ENCODE measurements around the gene PKDCC. TPM values are rescaled to one million over a fixed set of nuclear protein-coding genes. Genes with fewer than 3 reads are reported as not detected.

The PKDCC gene
- total and polyA plus RNA-seq, 3 donors from 2014 or later: 86.0 to 122 (median 121) TPM

DNA sequence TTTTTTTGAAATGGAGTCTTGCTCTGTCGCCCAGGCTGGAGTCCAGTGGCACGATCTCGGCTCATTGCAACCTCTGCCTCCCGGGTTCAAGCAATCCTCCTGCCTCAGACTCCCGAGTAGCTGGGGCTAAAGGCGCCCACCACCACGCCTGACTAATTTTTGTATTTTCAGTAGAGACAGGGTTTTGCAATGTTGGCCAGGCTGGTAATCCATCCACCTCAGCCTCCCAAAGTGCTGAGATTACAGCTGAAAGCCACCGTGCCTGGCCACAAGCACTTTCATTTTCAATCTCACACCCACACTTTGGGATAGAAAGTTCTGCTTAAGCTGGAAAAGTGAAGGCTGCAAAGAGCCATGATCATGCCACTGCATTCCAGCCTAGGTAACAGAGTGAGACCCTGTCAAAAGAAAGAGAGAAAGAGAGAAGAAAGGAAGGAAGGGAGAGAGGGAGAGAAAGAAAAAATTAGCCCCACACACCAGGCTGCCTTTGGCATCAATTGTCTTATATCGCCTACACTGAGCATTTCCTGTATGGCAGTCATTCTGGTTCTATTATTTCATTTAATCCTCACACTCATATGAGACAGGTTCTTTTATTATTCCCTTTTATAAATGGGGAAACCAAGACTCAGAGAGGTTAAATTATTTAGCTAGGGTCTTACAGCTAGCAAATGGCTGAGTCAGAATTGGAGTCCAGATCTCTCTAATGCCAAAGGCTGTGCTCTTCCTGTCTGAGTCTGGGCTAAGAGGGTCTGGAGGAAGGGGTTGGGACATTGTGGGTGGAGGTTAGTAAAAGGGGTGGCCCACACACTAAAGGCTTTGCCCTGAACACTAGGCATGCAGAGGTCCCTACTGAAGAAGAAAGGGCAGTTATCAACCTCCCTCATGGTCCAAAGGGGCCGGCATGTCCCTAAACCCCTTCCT lies 37.9 kb upstream of the PKDCC start:
- Histone ChIP-seq H3K36me3 (ENCODE audit: low read depth, missing control alignments) (no peaks in the 10 kb centered on the region), H3K27ac (peak overlapping the region in 1 of 2 donors; percentile 55), H3K27me3 (no peaks in the 10 kb centered on the region), H3K4me1 (peaks cover 6% of the 10 kb centered on the region), H3K4me3 (no peak overlapping the region), H3K9me3 (no peaks in the 10 kb centered on the region)
- WGBS, 2 donors: 75 to 78% methylated on average over 10 of the region's 10 CpGs
- DNase-seq: no peak
- TF ChIP-seq POLR2A (IDR thresholded peaks at IDR 0.05) (no peak), CTCF (IDR thresholded peaks at IDR 0.05) (no peak)
- intact Hi-C loops (cut with DNase I; ENCODE audit: low total_unique reads): no loop called here

- TF ChIP-seq POLR2A (IDR thresholded peaks at IDR 0.05): no peak
- no peak for TF ChIP-seq CTCF (IDR thresholded peaks at IDR 0.05)
- intact Hi-C loops (cut with DNase I; ENCODE audit: low total_unique reads): no loop called here
- H3K27ac ChIP-seq: no peak overlapping the region
Observed at GRCh38 chr2:42010743-42011298, 37.0 kb upstream of the PKDCC start.

DNA sequence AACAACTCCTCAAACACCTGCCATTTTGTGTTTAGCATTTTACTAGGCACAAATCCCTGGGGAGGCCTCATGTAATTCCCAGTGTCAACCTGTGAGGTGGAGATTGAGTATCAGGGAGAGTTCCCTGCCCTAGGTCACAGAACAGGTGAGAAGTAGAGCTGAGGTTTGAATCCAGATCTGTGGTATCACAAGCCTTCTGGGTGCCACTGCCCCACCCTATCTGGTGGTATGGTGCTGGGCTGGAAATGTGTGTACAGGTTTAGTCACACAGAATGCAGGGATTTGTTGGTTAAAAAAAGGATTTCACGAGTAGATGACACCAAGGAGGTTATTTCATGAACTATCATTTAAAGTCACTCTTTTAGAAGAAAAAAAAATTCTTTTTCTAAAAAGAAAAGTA lies 35.7 kb upstream of the PKDCC start:
- intact Hi-C loops (cut with DNase I; ENCODE audit: low total_unique reads): no loop called here
- Histone ChIP-seq H3K27ac (no peak overlapping the region), H3K4me1 (peaks cover 6% of the 10 kb centered on the region), H3K36me3 (ENCODE audit: low read depth, missing control alignments) (no peaks in the 10 kb centered on the region), H3K4me3 (no peak overlapping the region), H3K9me3 (no peaks in the 10 kb centered on the region), H3K27me3 (no peaks in the 10 kb centered on the region)
- TF ChIP-seq POLR2A (IDR thresholded peaks at IDR 0.05) (no peak), CTCF (IDR thresholded peaks at IDR 0.05) (no peak)
- no peak for DNase-seq
- 71 to 79% methylated on average over 1 of the region's 1 CpG for WGBS, 2 donors

More at GRCh38 chr2:42010743-42011298, 37.0 kb upstream of the PKDCC start:
- peak; percentile 37 for DNase-seq
- WGBS, 2 donors: 70 to 74% methylated on average over 11 of the region's 11 CpGs
- H3K4me3 ChIP-seq: no peak overlapping the region
- no peaks in the 10 kb centered on the region for H3K9me3 ChIP-seq
- no peaks in the 10 kb centered on the region for H3K27me3 ChIP-seq
- H3K4me1 ChIP-seq: peaks cover 6% of the 10 kb centered on the region
- H3K36me3 ChIP-seq (ENCODE audit: low read depth, missing control alignments): no peaks in the 10 kb centered on the region

GRCh38 chr2:42012651-42013050 lies 35.2 kb upstream of the PKDCC start:
- TF ChIP-seq POLR2A (IDR thresholded peaks at IDR 0.05): no peak
- no peak for TF ChIP-seq CTCF (IDR thresholded peaks at IDR 0.05)
- Histone ChIP-seq H3K4me3 (no peak overlapping the region), H3K9me3 (no peaks in the 10 kb centered on the region), H3K27ac (no peak overlapping the region), H3K36me3 (ENCODE audit: low read depth, missing control alignments) (no peaks in the 10 kb centered on the region), H3K4me1 (peaks cover 6% of the 10 kb centered on the region), H3K27me3 (no peaks in the 10 kb centered on the region)
- DNase-seq: no peak
- intact Hi-C loops (cut with DNase I; ENCODE audit: low total_unique reads): no loop called here

Measured in testis (tissue), 3 donors.